Astrocyte (in vitro differentiated cells and primary cell): ENCODE results near the gene TEN1.

Source experiments
- EZH2 ChIP-seq: IDR thresholded peaks from 2 replicates; pipeline ENCODE4 v1.6.1; 2012; ENCODE audit warnings: mild to moderate bottlenecking, low read length, inconsistent platforms; ENCODE audit not compliant: insufficient read depth
- TF ChIP-seq, protein P1 (sequence below): IDR thresholded peaks from 2 replicates; pipeline ENCODE4 v1.5.1; 2011; ENCODE audit warnings: low read depth, mild to moderate bottlenecking, inconsistent platforms, low read length, moderate library complexity; ENCODE audit not compliant: insufficient read depth

GRCh38 chr17:76018340-76018680, 39.3 kb downstream of the TEN1 start:
- no peak for TF ChIP-seq EZH2
- TF ChIP-seq, protein P1, sequence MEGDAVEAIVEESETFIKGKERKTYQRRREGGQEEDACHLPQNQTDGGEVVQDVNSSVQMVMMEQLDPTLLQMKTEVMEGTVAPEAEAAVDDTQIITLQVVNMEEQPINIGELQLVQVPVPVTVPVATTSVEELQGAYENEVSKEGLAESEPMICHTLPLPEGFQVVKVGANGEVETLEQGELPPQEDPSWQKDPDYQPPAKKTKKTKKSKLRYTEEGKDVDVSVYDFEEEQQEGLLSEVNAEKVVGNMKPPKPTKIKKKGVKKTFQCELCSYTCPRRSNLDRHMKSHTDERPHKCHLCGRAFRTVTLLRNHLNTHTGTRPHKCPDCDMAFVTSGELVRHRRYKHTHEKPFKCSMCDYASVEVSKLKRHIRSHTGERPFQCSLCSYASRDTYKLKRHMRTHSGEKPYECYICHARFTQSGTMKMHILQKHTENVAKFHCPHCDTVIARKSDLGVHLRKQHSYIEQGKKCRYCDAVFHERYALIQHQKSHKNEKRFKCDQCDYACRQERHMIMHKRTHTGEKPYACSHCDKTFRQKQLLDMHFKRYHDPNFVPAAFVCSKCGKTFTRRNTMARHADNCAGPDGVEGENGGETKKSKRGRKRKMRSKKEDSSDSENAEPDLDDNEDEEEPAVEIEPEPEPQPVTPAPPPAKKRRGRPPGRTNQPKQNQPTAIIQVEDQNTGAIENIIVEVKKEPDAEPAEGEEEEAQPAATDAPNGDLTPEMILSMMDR, result no peak
